COLO668 (cell line): ENCODE measurements around the gene DNAJC4.

Experiments
- DNase-seq: peaks from one replicate; lab custom pipeline; 2025; ENCODE audit not compliant: unreplicated experiment; lab: John Stamatoyannopoulos, UW

The DNAJC4 gene

DNA sequence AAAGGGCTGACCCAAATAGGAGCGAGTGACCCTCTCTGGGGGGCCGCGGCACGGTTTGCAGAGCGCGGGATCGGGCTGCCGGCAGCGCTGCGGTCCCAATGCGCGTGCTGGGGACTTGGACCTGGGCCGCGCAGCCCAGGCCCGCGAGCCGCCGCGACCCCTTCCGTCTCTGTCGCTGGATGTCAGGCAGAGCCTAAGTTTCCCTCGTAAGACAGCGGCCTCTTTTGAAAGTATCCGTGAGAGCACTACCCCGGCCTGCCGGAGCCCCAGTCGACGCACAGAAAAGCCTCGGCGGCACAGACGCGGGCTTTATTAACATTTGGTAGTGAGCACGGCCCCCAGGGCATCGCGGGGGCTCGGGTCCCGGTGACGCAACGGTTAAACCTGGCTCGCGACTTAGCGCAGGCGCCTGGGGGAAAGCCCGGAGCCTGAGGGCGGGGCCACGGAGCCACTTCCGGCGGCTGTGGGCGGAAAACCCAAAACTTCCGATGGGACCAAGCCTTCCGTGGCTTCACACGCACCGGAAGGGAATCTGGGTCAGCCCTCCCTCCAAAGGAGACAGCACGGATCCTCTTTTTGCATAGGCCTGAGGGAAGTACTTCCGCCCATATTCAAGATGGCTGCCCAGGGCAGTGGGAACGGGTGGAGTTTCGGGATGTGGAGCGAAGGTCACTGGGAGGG lies 39.3 kb downstream of the DNAJC4 start:
- peak; percentile 97 for DNase-seq

GRCh38 chr11:64275031-64275800 lies 44.9 kb downstream of the DNAJC4 start:
- DNase-seq = no peak

GRCh38 chr11:64275841-64276240 lies 45.5 kb downstream of the DNAJC4 start:
- no peak for DNase-seq

DNA sequence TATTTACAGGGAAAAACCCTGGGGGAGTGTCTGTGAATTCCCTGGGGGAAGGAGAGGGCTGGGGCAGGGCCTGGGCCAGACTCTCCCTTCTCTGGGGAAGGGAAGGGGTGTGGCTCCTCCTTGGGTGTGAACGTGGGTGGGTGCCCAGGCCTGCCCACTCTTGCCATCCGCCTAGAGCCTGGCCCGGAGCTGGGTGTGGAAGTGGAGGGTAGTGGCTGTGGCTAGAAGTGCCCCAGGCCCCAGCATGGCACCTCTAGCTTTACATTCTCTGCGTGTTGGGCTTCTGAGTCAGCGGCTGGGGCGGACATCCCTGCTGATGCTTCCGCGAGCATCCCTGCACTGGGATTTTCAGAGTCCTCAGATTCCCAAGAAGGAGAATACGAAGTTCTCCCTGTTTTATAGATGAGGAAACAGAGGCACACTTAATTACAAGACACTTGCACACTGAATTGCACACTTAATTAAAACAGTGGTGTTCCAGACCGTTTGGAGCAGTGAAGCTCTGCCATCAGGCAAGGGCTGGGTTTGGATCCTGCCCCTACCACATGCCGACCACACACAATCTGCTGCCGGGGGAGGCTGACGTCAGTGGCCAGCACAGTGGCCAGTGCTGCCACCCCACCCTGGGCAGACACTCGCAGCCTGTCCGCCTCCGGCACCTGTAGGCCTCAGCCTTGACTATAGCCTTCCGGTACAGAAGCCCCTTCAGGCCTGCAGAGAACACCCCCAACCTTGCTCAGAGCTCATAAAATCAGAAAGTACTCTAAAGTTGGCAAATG lies 46.5 kb downstream of the DNAJC4 start:
- DNase-seq = no peak

- DNase-seq = no peak
Measured at GRCh38 chr11:64278576-64279190, 48.3 kb downstream of the DNAJC4 start.

GRCh38 chr11:64281957-64282770 lies 51.8 kb downstream of the DNAJC4 start:
- no peak for DNase-seq

DNA sequence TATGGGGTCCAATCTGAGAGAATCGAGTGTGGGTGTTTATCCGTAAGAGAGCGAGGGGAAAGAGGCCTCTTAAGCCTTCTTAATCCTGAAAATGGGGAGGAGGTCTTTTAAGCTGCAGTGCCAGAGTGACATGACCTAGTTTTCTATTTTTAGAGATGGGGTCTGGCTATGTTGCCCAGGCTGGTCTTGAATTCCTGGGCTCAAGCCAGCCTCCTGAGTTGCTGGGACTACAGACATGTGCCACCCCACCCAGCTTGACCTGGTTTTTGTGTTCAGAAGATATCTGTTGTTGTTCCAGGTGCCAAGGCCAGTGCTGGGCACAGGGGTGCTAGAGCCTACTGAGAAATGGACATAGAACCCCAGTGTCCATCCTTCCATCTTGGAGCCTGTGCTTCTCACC lies 52.7 kb downstream of the DNAJC4 start:
- no peak for DNase-seq
